H1 (cell line): ENCODE results near the gene BCAS4. TPM values are rescaled to one million over a fixed set of nuclear protein-coding genes. Genes with fewer than 3 reads are reported as not detected.

ENCODE experiments used
- ASH2L ChIP-seq: fragments of 200-600, 300-600 bp; sonication (generic); IDR thresholded peaks from one replicate; pipeline ENCODE4 v1.7.1; 2017; ENCODE audit warnings: low read length
- BACH1 ChIP-seq: IDR thresholded peaks from 2 replicates; pipeline ENCODE4 v1.6.1; 2012; ENCODE audit warnings: low read length, improper control_type of control experiment
- KDM1A ChIP-seq: fragments of 200-600, 300-600 bp; sonication (generic); IDR thresholded peaks from 2 replicates; pipeline ENCODE4 v1.7.1; 2016; ENCODE audit warnings: mild to moderate bottlenecking, low read length, borderline replicate concordance
- SAP30 ChIP-seq: fragments of 300-600 bp; sonication (generic); IDR thresholded peaks from 2 replicates; pipeline ENCODE4 v1.7.1; 2012; ENCODE audit warnings: low read length, moderate library complexity, mild to moderate bottlenecking, inconsistent platforms; ENCODE audit not compliant: insufficient read depth, insufficient replicate concordance
- SP2 ChIP-seq: IDR thresholded peaks from 2 replicates; pipeline ENCODE4 v1.6.1; 2012; ENCODE audit warnings: mild to moderate bottlenecking, low read length, inconsistent platforms
- TCF12 ChIP-seq: IDR thresholded peaks from 2 replicates; pipeline ENCODE4 v1.6.1; 2011; ENCODE audit warnings: low read depth, mild to moderate bottlenecking, low read length
- TEAD4 ChIP-seq: IDR thresholded peaks from 2 replicates; pipeline ENCODE4 v1.6.1; 2012; ENCODE audit warnings: low read depth, low read length, inconsistent platforms, mixed read lengths
- polyA plus RNA-seq, 7 experiments: library from polyadenylated mRNA; depleted of rRNA in 3 of 7; stranded (reverse) in 5 of 7; unstranded in 2 of 7; fragments of >200 nt in 5 of 7; fragments of 200-250 nt in 2 of 7; gene quantifications; 1 replicate in 5 of 7; 2 replicates in 1 of 7; 4 replicates in 1 of 7; pipeline versions ENCODE4 v1.2.1 to v1.2.3, GENCODE V29; 2011 to 2013; ENCODE audit warnings: missing spikeins in 2 of 7, mixed read lengths in 2 of 7
- total RNA-seq: library from RNA; stranded (reverse); fragmentation: NEBNext Ultra II Directional; extraction: Animal tissue kit (Norgen Biotek cat#: 25700); gene quantifications from 2 replicates; pipeline ENCODE4 v1.2.1, GENCODE V29; 2021

BCAS4 gene
- total and polyA plus RNA-seq, 2 of the 8 experiments (the other 6 are each of a cell fraction or from before 2014, with no cell fraction given): 21.2 to 23.6 TPM

DNA sequence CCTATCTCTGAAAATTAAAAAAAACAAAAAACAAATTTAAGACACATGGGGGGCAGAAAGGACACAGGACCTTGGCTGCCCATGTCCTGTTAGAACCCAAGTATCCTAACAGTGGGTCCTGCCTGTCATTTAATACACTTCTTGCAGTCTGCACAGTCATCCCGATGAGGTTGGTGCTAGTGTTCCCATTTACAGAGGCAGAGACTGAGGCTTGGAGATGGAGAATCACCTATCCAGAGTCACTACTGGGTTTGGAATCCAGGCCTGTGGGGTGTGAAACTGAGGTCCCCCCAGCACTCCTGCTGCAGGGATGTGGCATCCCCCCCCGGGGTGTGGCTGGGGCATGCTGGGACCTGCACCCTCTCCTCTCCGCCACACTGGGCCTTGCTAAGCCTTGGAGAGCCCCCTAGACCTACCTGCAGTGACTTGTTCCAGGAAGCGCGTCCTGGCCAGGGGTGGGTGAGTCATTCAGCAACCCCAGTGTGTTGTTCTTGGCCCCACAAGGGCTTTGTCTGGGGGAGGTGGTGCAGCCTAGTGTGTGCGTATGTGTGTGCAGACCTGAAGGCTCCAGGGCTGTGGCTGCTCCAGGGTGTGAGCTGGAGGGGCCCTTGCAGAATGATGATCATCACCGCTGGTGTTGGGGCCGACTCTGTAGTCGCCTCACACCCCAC, 49.7 kb downstream of the BCAS4 start (continued):
- TF ChIP-seq ASH2L (no peak), SP2 (no peak), TEAD4 (no peak), BACH1 (no peak), TCF12 (no peak), SAP30 (no peak), KDM1A (no peak)
